Stomach (tissue), 9 donors: Measurements from ENCODE around the gene EVC2. TPM values are rescaled to one million over a fixed set of nuclear protein-coding genes. Genes with fewer than 3 reads are reported as not detected.

Experiments used
- DNase-seq, 2 donors: peaks; one replicate each; pipeline versions ENCODE4 v3.0.0 to v3.0.0-alpha.2; 2013 to 2019
- H3K27ac ChIP-seq, 5 donors: fragments of 200-600 bp in 4 of 5; sonication (generic) in 4 of 5; one replicate each; pipeline ENCODE4 v1.5.1; 2013 to 2019; ENCODE audit warnings: mild to moderate bottlenecking in 1 of 5, moderate library complexity in 1 of 5
- H3K27me3 ChIP-seq, 3 donors: fragments of 200-600 bp; sonication (generic); one replicate each; pipeline ENCODE4 v1.5.1; 2017 to 2019; ENCODE audit warnings: mixed run types in 1 of 3
- H3K36me3 ChIP-seq, 4 donors: fragments of 200-600 bp; sonication (generic); 1 replicate in 3 of 4; 2 replicates in 1 of 4; pipeline ENCODE4 v1.5.1; 2016 to 2019
- H3K4me1 ChIP-seq, 4 donors: fragments of 200-600 bp; sonication (generic); one replicate each; pipeline ENCODE4 v1.5.1; 2016 to 2019
- H3K4me3 ChIP-seq, 4 donors: fragments of 200-600 bp; sonication (generic) in 3 of 4; one replicate each; pipeline ENCODE4 v1.5.1; 2016 to 2019; ENCODE audit warnings: mild to moderate bottlenecking in 1 of 4
- H3K9me3 ChIP-seq, 4 donors: fragments of 200-600 bp; sonication (generic); one replicate each; pipeline ENCODE4 v1.5.1; 2016 to 2019
- EP300 ChIP-seq: sonication (generic); formaldehyde crosslinking; IDR thresholded peaks from one replicate; pipeline ENCODE4 v1.6.1; 2017; ENCODE audit warnings: antibody characterized with exemption
- POLR2A ChIP-seq, 4 donors: fragments of 450-650 bp; IDR thresholded peaks; one replicate each; pipeline ENCODE4 v1.6.1; 2016; ENCODE audit warnings: antibody characterized with exemption in 4 of 4, control low read depth in 2 of 4, mild to moderate bottlenecking in 1 of 4, moderate library complexity in 1 of 4
- POLR2AphosphoS5 ChIP-seq, 3 donors: sonication (generic); formaldehyde crosslinking; IDR thresholded peaks; one replicate each; pipeline ENCODE4 v1.6.1; 2016; ENCODE audit warnings: antibody characterized with exemption in 3 of 3
- WGBS, 5 donors: extraction: QIAGEN DNeasy Blood & Tissue Kit in 3 of 5; methylation state at CpG; one replicate each; pipeline versions ENCODE4 v1.1.5 to v1.1.7; 2013 to 2018; 5-methylcytosine and 5-hydroxymethylcytosine counted together
- intact Hi-C: fragments of 100-400 bp; cut with DNase I; formaldehyde crosslinking; loops from one replicate; pipeline ENCODE4 v1.15.1; 2023; ENCODE audit warnings: low total_unique reads
- polyA plus RNA-seq, 3 donors: library from polyadenylated mRNA; stranded (reverse); fragments of 200-250 nt; gene quantifications; one replicate each; pipeline ENCODE4 v1.2.3, GENCODE V29; 2013
- total RNA-seq, 5 donors: library from RNA; depleted of rRNA; stranded (reverse); fragments of >200 nt; gene quantifications; one replicate each; pipeline versions ENCODE4 v1.1.0 to v1.2.3, GENCODE V29; 2014 to 2016
- TF ChIP-seq, protein P1 (sequence below), 7 experiments: fragments of 450-650 bp in 4 of 7; fragments of 200-600 bp in 3 of 7; sonication (generic) in 3 of 7; IDR thresholded peaks; one replicate each; pipeline ENCODE4 v1.5.1; 2016 to 2019; ENCODE audit warnings: antibody characterized with exemption in 7 of 7, control low read depth in 2 of 7, mild to moderate bottlenecking in 1 of 7
- donor health status: healthy with polysubstance abuse.
- donor health status: Bipolar disorder and iron deficiency.
- donor health status: healthy.

Gene EVC2
- total and polyA plus RNA-seq, 8 donors, result 0.76 to 11.7 (median 4.9) TPM

DNA sequence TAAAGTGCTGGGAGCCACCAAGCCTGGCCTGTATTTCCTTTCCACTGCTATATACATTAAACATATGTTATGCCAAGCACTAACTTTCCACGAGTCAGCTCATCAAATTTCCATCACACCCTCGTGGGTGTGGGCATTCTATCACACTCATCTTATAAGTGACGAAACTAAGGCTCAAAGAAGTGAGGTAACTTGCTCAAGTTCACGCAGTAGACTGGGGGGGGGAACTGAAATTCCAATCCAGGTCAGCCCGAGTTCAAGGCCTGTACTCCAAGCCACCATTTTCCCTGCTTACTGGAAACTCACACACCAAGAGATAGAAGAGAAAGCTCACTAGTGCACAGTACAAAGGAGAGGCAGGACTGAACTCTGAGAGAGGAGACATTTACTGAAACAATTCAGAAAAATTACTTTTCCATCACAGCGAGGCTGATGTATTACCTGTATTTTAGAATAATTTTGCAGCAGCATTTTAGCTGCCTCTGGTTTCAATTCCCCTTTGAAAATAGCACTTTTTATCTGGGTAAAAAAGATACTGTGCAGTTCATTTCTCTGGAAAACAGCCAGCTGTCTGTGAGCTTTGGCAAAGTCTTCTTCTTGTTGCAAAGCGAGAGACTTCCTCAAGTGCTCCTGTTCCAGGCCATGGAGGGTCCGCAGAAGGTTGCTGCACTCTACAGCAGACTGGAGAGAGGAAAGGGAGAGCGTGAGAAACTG is 76.8 kb downstream of the EVC2 start:
- H3K4me1 ChIP-seq, result no peaks in the 10 kb centered on the region
- intact Hi-C loops, result no loop called here
- TF ChIP-seq POLR2AphosphoS5 (IDR thresholded peaks at IDR 0.05), result no peak
- TF ChIP-seq EP300, result no peak
- TF ChIP-seq POLR2A (IDR thresholded peaks at IDR 0.05), result no peak
- TF ChIP-seq, protein P1, sequence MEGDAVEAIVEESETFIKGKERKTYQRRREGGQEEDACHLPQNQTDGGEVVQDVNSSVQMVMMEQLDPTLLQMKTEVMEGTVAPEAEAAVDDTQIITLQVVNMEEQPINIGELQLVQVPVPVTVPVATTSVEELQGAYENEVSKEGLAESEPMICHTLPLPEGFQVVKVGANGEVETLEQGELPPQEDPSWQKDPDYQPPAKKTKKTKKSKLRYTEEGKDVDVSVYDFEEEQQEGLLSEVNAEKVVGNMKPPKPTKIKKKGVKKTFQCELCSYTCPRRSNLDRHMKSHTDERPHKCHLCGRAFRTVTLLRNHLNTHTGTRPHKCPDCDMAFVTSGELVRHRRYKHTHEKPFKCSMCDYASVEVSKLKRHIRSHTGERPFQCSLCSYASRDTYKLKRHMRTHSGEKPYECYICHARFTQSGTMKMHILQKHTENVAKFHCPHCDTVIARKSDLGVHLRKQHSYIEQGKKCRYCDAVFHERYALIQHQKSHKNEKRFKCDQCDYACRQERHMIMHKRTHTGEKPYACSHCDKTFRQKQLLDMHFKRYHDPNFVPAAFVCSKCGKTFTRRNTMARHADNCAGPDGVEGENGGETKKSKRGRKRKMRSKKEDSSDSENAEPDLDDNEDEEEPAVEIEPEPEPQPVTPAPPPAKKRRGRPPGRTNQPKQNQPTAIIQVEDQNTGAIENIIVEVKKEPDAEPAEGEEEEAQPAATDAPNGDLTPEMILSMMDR (IDR thresholded peaks at IDR 0.05), result no peak
- 82 to 85% (median 82%) methylated on average over 9 of the region's 9 CpGs for WGBS, 5 donors
- peaks cover 0 to 88% (median 57%) of the 10 kb centered on the region in 4 donors for H3K36me3 ChIP-seq
- H3K9me3 ChIP-seq, result no peaks in the 10 kb centered on the region
- no peaks in the 10 kb centered on the region for H3K27me3 ChIP-seq
- no peak overlapping the region for H3K4me3 ChIP-seq
- DNase-seq, result no peak
- no peak overlapping the region for H3K27ac ChIP-seq

DNA sequence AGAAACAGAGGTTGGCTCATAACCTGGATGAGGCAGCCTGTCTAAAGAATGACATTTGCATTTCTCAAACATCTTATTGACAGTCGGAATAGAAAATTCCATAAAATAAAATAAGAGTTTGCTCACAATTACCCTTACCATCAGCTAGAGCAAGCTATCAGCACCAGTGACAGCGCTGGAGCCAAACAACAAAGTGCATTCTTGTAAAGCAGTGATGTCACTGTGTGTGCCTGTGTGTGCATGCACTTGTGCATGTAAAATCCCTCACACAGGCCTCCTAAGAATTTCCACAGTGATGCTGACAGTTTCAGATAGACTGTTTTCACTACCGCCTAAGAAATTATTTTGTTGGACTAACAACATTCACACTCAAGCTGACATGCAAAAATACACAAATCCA is 77.6 kb downstream of the EVC2 start:
- 94 to 98% (median 96%) methylated on average over 3 of the region's 3 CpGs for WGBS, 5 donors
- Histone ChIP-seq H3K27ac (no peak overlapping the region), H3K36me3 (peaks cover 0 to 91% (median 61%) of the 10 kb centered on the region in 4 donors), H3K27me3 (no peaks in the 10 kb centered on the region), H3K4me3 (no peak overlapping the region), H3K9me3 (no peaks in the 10 kb centered on the region), H3K4me1 (no peaks in the 10 kb centered on the region)
- TF ChIP-seq, protein P1 (IDR thresholded peaks at IDR 0.05), result no peak
- TF ChIP-seq POLR2A (IDR thresholded peaks at IDR 0.05) (no peak), POLR2AphosphoS5 (IDR thresholded peaks at IDR 0.05) (no peak), EP300 (no peak)
- intact Hi-C loops, result no loop called here
- DNase-seq, result no peak

DNA sequence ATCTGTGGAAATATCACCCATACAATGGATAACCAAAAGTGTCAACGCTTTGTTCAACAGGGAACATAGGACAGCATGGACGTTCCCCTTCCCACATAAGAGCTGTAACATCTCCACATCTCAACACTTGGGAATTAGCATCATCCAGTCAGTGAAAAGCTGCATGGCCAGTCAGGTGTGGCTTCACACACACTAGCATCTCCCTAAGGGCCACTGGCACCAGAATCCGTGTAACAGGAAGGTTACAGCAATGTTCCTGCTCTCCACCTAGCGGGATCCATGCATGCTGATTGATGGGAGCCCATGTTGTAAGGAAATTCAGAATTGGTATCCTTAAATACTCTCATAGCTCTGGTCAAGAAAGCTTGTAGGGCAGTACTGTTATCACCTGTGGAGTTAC is 78.8 kb downstream of the EVC2 start:
- H3K36me3 ChIP-seq, result peaks cover 5 to 96% (median 69%) of the 10 kb centered on the region in 4 donors
- H3K27me3 ChIP-seq, result no peaks in the 10 kb centered on the region
- no peak for DNase-seq
- no peak overlapping the region for H3K4me3 ChIP-seq
- intact Hi-C loops, result no loop called here
- H3K27ac ChIP-seq, result no peak overlapping the region
- H3K4me1 ChIP-seq, result no peaks in the 10 kb centered on the region
- no peaks in the 10 kb centered on the region for H3K9me3 ChIP-seq
- 84 to 92% (median 89%) methylated on average over 4 of the region's 4 CpGs for WGBS, 5 donors
- TF ChIP-seq POLR2A (IDR thresholded peaks at IDR 0.05) (no peak), POLR2AphosphoS5 (IDR thresholded peaks at IDR 0.05) (no peak), EP300 (no peak)
- TF ChIP-seq, protein P1 (IDR thresholded peaks at IDR 0.05), result no peak

DNA sequence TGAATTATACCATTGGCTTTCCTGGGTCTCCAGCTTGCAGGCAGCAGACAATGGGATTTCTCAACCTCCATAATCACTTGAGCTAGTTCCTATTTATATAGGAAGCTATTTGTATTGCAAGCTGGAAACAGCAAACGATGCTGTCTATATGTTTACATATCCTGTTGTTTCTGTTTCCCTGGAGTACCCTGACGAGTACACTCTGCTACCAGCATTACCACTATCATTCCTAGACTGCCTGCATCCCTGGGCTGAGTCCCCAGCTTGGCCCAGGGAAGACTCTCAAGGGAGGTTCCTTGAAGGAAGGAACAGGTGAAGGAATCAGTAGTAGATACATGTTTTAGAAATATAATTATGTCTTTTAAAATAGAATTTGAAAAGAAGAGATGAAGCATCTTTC is 81.4 kb downstream of the EVC2 start:
- intact Hi-C loops, result no loop called here
- 48 to 58% (median 53%) methylated on average over 2 of the region's 2 CpGs for WGBS, 5 donors
- Histone ChIP-seq H3K27me3 (no peaks in the 10 kb centered on the region), H3K4me1 (no peaks in the 10 kb centered on the region), H3K27ac (no peak overlapping the region), H3K9me3 (no peaks in the 10 kb centered on the region), H3K4me3 (no peak overlapping the region), H3K36me3 (peaks cover 8 to 100% (median 93%) of the 10 kb centered on the region in 4 donors)
- TF ChIP-seq EP300 (no peak), POLR2AphosphoS5 (IDR thresholded peaks at IDR 0.05) (no peak), POLR2A (IDR thresholded peaks at IDR 0.05) (no peak)
- TF ChIP-seq, protein P1 (IDR thresholded peaks at IDR 0.05), result no peak
- no peak for DNase-seq
